ENCODE results near the gene TMEM200B.

DNA sequence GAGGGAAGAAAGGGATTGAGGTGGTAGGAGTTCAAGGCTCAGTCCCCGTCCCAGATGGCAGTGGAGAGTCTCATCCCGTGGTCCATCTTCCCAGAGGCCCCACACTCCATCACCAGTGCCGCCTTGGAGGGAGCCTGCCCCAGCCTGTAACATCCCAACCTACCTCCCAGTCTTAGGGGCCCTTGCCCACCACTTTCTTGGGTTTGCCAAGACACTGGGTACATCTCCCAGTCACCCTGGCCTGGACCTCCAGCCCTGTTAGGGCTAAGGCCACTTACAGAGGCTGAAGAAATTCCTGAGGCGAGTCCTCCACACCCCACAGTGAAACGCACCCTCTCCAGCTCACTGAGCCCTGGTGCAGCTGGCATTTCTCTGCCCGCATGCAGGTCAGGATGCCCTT is 3.3 kb downstream of the TMEM200B start:
- TF ChIP-seq, protein P1, sequence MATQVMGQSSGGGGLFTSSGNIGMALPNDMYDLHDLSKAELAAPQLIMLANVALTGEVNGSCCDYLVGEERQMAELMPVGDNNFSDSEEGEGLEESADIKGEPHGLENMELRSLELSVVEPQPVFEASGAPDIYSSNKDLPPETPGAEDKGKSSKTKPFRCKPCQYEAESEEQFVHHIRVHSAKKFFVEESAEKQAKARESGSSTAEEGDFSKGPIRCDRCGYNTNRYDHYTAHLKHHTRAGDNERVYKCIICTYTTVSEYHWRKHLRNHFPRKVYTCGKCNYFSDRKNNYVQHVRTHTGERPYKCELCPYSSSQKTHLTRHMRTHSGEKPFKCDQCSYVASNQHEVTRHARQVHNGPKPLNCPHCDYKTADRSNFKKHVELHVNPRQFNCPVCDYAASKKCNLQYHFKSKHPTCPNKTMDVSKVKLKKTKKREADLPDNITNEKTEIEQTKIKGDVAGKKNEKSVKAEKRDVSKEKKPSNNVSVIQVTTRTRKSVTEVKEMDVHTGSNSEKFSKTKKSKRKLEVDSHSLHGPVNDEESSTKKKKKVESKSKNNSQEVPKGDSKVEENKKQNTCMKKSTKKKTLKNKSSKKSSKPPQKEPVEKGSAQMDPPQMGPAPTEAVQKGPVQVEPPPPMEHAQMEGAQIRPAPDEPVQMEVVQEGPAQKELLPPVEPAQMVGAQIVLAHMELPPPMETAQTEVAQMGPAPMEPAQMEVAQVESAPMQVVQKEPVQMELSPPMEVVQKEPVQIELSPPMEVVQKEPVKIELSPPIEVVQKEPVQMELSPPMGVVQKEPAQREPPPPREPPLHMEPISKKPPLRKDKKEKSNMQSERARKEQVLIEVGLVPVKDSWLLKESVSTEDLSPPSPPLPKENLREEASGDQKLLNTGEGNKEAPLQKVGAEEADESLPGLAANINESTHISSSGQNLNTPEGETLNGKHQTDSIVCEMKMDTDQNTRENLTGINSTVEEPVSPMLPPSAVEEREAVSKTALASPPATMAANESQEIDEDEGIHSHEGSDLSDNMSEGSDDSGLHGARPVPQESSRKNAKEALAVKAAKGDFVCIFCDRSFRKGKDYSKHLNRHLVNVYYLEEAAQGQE (IDR thresholded peaks at IDR 0.05; ENCODE audit: insufficient replicate concordance, low read depth), result no peak
- TF ChIP-seq, protein P2, sequence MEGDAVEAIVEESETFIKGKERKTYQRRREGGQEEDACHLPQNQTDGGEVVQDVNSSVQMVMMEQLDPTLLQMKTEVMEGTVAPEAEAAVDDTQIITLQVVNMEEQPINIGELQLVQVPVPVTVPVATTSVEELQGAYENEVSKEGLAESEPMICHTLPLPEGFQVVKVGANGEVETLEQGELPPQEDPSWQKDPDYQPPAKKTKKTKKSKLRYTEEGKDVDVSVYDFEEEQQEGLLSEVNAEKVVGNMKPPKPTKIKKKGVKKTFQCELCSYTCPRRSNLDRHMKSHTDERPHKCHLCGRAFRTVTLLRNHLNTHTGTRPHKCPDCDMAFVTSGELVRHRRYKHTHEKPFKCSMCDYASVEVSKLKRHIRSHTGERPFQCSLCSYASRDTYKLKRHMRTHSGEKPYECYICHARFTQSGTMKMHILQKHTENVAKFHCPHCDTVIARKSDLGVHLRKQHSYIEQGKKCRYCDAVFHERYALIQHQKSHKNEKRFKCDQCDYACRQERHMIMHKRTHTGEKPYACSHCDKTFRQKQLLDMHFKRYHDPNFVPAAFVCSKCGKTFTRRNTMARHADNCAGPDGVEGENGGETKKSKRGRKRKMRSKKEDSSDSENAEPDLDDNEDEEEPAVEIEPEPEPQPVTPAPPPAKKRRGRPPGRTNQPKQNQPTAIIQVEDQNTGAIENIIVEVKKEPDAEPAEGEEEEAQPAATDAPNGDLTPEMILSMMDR (IDR thresholded peaks at IDR 0.05; ENCODE audit: insufficient read depth, low read length), result no peak
- no peak for TF ChIP-seq POLR2AphosphoS5 (IDR thresholded peaks at IDR 0.05; ENCODE audit: low read depth)
- no peak for TF ChIP-seq GABPA (IDR thresholded peaks at IDR 0.05; ENCODE audit: low read depth)
- TF ChIP-seq SPI1 (IDR thresholded peaks at IDR 0.05; ENCODE audit: borderline replicate concordance, low read depth), result no peak

Data from HL-60 (cell line).